Ishikawa (cell line): ENCODE data around the gene BRD3.

Experiments
- EGR1 ChIP-seq: IDR thresholded peaks from 2 replicates; pipeline ENCODE4 v1.6.1; 2012
- EP300 ChIP-seq: IDR thresholded peaks from 2 replicates; pipeline ENCODE4 v1.6.1; 2012; ENCODE audit warnings: borderline replicate concordance
- FOXM1 ChIP-seq: IDR thresholded peaks from 2 replicates; pipeline ENCODE4 v1.6.1; 2012; ENCODE audit warnings: low read depth, borderline replicate concordance
- TAF1 ChIP-seq: IDR thresholded peaks from 2 replicates; pipeline ENCODE4 v1.6.1; 2012; ENCODE audit warnings: low read depth, mild to moderate bottlenecking
- TCF12 ChIP-seq: IDR thresholded peaks from 2 replicates; pipeline ENCODE4 v1.6.1; 2012; ENCODE audit warnings: low read depth
- ZBTB7A ChIP-seq: IDR thresholded peaks from 2 replicates; pipeline ENCODE4 v1.6.1; 2012; ENCODE audit warnings: low read depth

- TF ChIP-seq FOXM1: no peak
- TF ChIP-seq TAF1: no peak
- TF ChIP-seq ZBTB7A: no peak
- TF ChIP-seq TCF12: no peak
- TF ChIP-seq EP300: no peak
- no peak for TF ChIP-seq EGR1
Measured at GRCh38 chr9:134049236-134049635, 18.6 kb downstream of the BRD3 start.
